ENCODE data around the gene EID2. TPM values are rescaled to one million over a fixed set of nuclear protein-coding genes. Genes with fewer than 3 reads are reported as not detected.

Gene EID2
- total and polyA plus RNA-seq, 2 of the 4 experiments (the other 2 are of a cell fraction), result 5.7 to 9.8 TPM

- Histone ChIP-seq H3K4me3 (ENCODE audit: insufficient read depth, low read depth, low read length) (no peak overlapping the region), H3K27ac (ENCODE audit: insufficient read depth, low read length) (no peak overlapping the region), H2BK20ac (ENCODE audit: low read depth, low read length) (no peak overlapping the region), H4K20me1 (ENCODE audit: insufficient read depth, low read length) (no peaks in the 10 kb centered on the region; the same call in 1 of the 2 replicates), H4K5ac (ENCODE audit: low read depth, low read length) (no peak overlapping the region), H3K36me3 (ENCODE audit: control insufficient read depth, insufficient read depth, low read length) (no peaks in the 10 kb centered on the region; the same call in 1 of the 2 replicates), H3K23ac (ENCODE audit: low read depth, low read length) (no peak overlapping the region), H3K4me1 (ENCODE audit: control insufficient read depth, insufficient read depth, low read length) (no peaks in the 10 kb centered on the region), H2BK15ac (ENCODE audit: low read depth, low read length) (no peak overlapping the region), H3K18ac (ENCODE audit: low read depth, low read length) (no peak overlapping the region), H3K9me1 (ENCODE audit: insufficient read depth, low read length) (no peaks in the 10 kb centered on the region), H3K79me1 (ENCODE audit: low read depth in 1 of 2, low read length in 2 of 2) (peaks cover 7 to 46% of the 10 kb centered on the region in 2 experiments; a peak in 3 of 4 replicates), H2AFZ (replicated peaks; ENCODE audit: low read length, poor library complexity) (no peak overlapping the region), H2BK5ac (ENCODE audit: low read depth, low read length, poor library complexity, severe bottlenecking) (no peak overlapping the region), H3K14ac (replicated peaks; ENCODE audit: low read depth, low read length) (no peak overlapping the region), H4K91ac (ENCODE audit: insufficient read depth, low read depth, low read length) (no peak overlapping the region), H2AK5ac (ENCODE audit: low read depth, low read length) (no peak overlapping the region), H4K8ac (ENCODE audit: low read depth in 2 of 2, low read length in 2 of 2) (no peak overlapping the region), H2BK120ac (ENCODE audit: low read depth, low read length) (no peak overlapping the region), H3K27me3 (ENCODE audit: control insufficient read depth, insufficient read depth, low read length) (no peaks in the 10 kb centered on the region), H3K4me2 (ENCODE audit: low read depth, low read length) (no peak overlapping the region), H3K56ac (ENCODE audit: extremely low read depth, insufficient read depth, low read length) (no peak overlapping the region), H3K9ac (ENCODE audit: low read depth, low read length) (no peak overlapping the region), H3K4ac (ENCODE audit: low read depth, low read length) (no peak overlapping the region), H2AK9ac (replicated peaks; ENCODE audit: low read depth, low read length, poor library complexity) (no peak overlapping the region), H3K9me3 (ENCODE audit: control insufficient read depth, insufficient read depth, low read length) (no peaks in the 10 kb centered on the region)
- POLR2A ChIA-PET (ENCODE audit: unreplicated experiment), result no interaction called here
- intact Hi-C loops (cut with micrococcal nuclease) (loop anchor here (2.0 to 5.0 kb wide), 3 partner anchors 36 to 131 kb away; partner anchors contain the start of genes DLL3 and TIMM50), in situ Hi-C loops (cut with MboI; ENCODE audit: low sequenced_read_pairs) (no loop called here), dilution Hi-C loops (cut with HindIII; ENCODE audit: low sequenced_read_pairs, unreplicated experiment) (no loop called here)
- no peak for TF ChIP-seq ELK1 (IDR thresholded peaks at IDR 0.05; ENCODE audit: borderline replicate concordance, low read depth, low read length)
- TF ChIP-seq MAFK (IDR thresholded peaks at IDR 0.05; ENCODE audit: low read depth, low read length), result no peak
- no peak for TF ChIP-seq FOS (IDR thresholded peaks at IDR 0.05; ENCODE audit: low read depth, low read length)
- TF ChIP-seq CHD1 (IDR thresholded peaks at IDR 0.05; ENCODE audit: low read depth, low read length), result no peak
- no peak for TF ChIP-seq MAZ (IDR thresholded peaks at IDR 0.05; ENCODE audit: borderline replicate concordance, low read depth, low read length)
- TF ChIP-seq SMC3 (IDR thresholded peaks at IDR 0.05; ENCODE audit: low read depth, low read length), result no peak
- no peak for TF ChIP-seq RAD21 (IDR thresholded peaks at IDR 0.05; ENCODE audit: low read length)
- TF ChIP-seq POLR2A (IDR thresholded peaks at IDR 0.05; ENCODE audit: low read depth, low read length), result no peak
- no peak for TF ChIP-seq MXI1 (IDR thresholded peaks at IDR 0.05; ENCODE audit: borderline replicate concordance, low read depth, low read length)
- no peak for TF ChIP-seq BHLHE40 (IDR thresholded peaks at IDR 0.05; ENCODE audit: low read depth, low read length)
- ATAC-seq (ENCODE audit: low read depth) (no peak), DNase-seq (no peak)
- no TSS peak for BruUV-seq (replicated peaks)
- CTCF ChIA-PET, result interaction anchor here (0.8 to 0.9 kb wide), 3 partner anchors 18 to 59 kb away, joined by 3 read pairs; no protein-coding TSS in a partner anchor
- WGBS, 2 experiments (ENCODE audit: extremely low coverage in 2 of 2, insufficient read length in 1 of 2), result 57% methylated on average over 1 of the region's 3 CpGs; no CpG with 5 or more reads in 1 of the 2 experiments
These were observed 6.2 kb downstream of the EID2 start for GRCh38 chr19:39533791-39534190.

Data from IMR-90 (cell line).